ENCODE data around the gene LCK. TPM values are rescaled to one million over a fixed set of nuclear protein-coding genes. Genes with fewer than 3 reads are reported as not detected.
A peak's percentile ranks its signal among the peaks of the same experiment; 100 is the strongest.

Gene LCK
- total and polyA plus RNA-seq, 9 of the 15 experiments (the other 6 are each of a cell fraction or from before 2014, with no cell fraction given), result 0.04 to 0.47 (median 0.13) TPM; not detected in 6

DNA sequence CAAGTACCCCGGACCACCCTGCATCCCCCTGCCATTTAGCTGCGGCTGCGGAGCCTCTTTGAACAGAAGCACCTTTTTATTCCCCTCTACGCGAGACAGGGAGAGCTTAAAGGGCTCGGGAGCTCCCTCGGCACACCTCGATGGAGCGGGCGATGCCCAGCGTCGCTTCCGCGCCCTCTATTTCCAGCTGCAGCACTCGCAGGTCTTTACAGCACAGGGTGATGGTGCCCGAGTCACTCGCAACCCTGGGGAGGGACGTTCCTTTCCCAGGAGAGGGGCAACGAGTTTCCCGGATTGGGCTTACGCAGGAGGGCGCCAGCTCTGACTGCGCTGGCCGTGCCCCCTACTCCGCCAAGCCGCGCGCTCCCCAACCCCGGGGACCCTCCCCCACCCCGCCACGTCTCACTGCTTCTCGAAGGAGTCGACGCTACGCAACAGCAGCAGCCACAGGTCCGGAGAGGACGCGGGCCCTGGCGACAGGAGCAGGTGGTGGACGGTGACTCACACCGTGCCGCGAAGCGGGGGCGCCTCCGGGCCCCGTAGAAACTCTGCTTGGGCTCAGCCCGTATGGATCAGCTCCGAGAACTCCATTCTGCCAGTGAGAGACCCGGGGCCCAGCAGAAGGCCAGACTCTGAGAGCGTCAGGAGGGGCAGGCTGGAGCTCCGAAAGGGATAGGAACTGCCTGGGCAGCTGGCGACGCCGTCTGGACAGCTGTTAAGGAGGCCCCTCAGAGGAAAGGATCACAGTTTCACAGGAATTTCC lies 9.9 kb upstream of the LCK start:
- intact Hi-C loops (cut with micrococcal nuclease) (no loop called here), in situ Hi-C loops (cut with MboI) (no loop called here)
- H3K4me3 ChIP-seq, result no peak overlapping the region
- H4K20me1 ChIP-seq (replicated peaks; ENCODE audit: control insufficient read depth, insufficient read depth, low read length), result no peaks in the 10 kb centered on the region
- ChIA-PET CTCF (ENCODE audit: low intra/inter-chr PET ratio) (no interaction called here), POLR2A (interaction anchor here (0.7 to 1.3 kb wide), 4 partner anchors 9 to 51 kb away, joined by 3 to 6 read pairs (median 4); no protein-coding TSS in a partner anchor)
- whole genome bisulfite sequencing (ENCODE audit: insufficient coverage, low coverage, missing lambda C conversion rate), result 55% methylated on average over 39 of the region's 55 CpGs
- FAIRE-seq (peak; percentile 48), DNase-seq (ENCODE audit: extremely low read depth in 1 of 4, low spot score in 3 of 4) (peak; percentile 64 to 67 (median 64)), ATAC-seq (peak; percentile 79)
- H3K9me1 ChIP-seq (ENCODE audit: control insufficient read depth, insufficient read depth, low read length), result no peaks in the 10 kb centered on the region
- no peaks in the 10 kb centered on the region for H3K9me3 ChIP-seq (replicated peaks; ENCODE audit: control insufficient read depth, insufficient read depth, low read depth, low read length)
- H3K36me3 ChIP-seq (ENCODE audit: control insufficient read depth, insufficient read depth, low read length), result no peaks in the 10 kb centered on the region
- H3K27me3 ChIP-seq (ENCODE audit: control insufficient read depth in 2 of 2, insufficient read depth in 2 of 2, low read length in 2 of 2), result no peaks in the 10 kb centered on the region
- BruUV-seq (replicated peaks), result no TSS peak
- H3K4me1 ChIP-seq (replicated peaks in 1 of 2; ENCODE audit: control insufficient read depth in 2 of 2, insufficient read depth in 2 of 2, low read length in 2 of 2), result peaks cover 15 to 21% of the 10 kb centered on the region in 2 experiments; a peak in 4 of 5 replicates
- H2AFZ ChIP-seq (ENCODE audit: low read depth, low read length), result peak overlapping the region; percentile 77
- H3K9ac ChIP-seq (ENCODE audit: insufficient read depth in 1 of 2, low read depth in 2 of 2, low read length in 2 of 2), result peak overlapping the region; percentile 24 to 65
- peak overlapping the region; percentile 32 for H3K4me2 ChIP-seq (ENCODE audit: insufficient read depth, low read length)
- peak overlapping the region; percentile 12; the same call in 2 of the 3 replicates for H3K27ac ChIP-seq (ENCODE audit: extremely low read depth, low read depth, low read length)
- no peaks in the 10 kb centered on the region for H3K79me2 ChIP-seq (ENCODE audit: control insufficient read depth, insufficient read depth, low read length)
- TF ChIP-seq ARID2 (IDR thresholded peaks at IDR 0.05) (no peak), ZNF436 (CRISPR knock-in tag; IDR thresholded peaks at IDR 0.05) (no peak), CBFA2T2 (conservative IDR thresholded peaks at IDR 0.05) (peak; percentile 33), ELF2 (CRISPR knock-in tag; IDR thresholded peaks at IDR 0.05) (no peak), ZFP1 (CRISPR knock-in tag; IDR thresholded peaks at IDR 0.05) (no peak), CREM (IDR thresholded peaks at IDR 0.05; ENCODE audit: low read depth) (peak; percentile 40; the same call in 1 of the 2 replicates), ZNF699 (CRISPR knock-in tag; IDR thresholded peaks at IDR 0.05; ENCODE audit: insufficient replicate concordance) (no peak), ZNF75A (CRISPR knock-in tag; IDR thresholded peaks at IDR 0.05) (no peak), L3MBTL2 (IDR thresholded peaks at IDR 0.05) (peak; percentile 94), ZNF583 (CRISPR knock-in tag; IDR thresholded peaks at IDR 0.05) (no peak), STAT5A (IDR thresholded peaks at IDR 0.05; ENCODE audit: borderline replicate concordance, low read length) (no peak), JUN (IDR thresholded peaks at IDR 0.05; ENCODE audit: borderline replicate concordance, low read depth, low read length) (peak; percentile 72), JUN (CRISPR knock-in tag; IDR thresholded peaks at IDR 0.05; ENCODE audit: borderline replicate concordance) (no peak)
- TF ChIP-seq, protein P1, sequence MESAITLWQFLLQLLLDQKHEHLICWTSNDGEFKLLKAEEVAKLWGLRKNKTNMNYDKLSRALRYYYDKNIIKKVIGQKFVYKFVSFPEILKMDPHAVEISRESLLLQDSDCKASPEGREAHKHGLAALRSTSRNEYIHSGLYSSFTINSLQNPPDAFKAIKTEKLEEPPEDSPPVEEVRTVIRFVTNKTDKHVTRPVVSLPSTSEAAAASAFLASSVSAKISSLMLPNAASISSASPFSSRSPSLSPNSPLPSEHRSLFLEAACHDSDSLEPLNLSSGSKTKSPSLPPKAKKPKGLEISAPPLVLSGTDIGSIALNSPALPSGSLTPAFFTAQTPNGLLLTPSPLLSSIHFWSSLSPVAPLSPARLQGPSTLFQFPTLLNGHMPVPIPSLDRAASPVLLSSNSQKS (CRISPR knock-in tag; IDR thresholded peaks at IDR 0.05), result no peak
- TF ChIP-seq, protein P2, sequence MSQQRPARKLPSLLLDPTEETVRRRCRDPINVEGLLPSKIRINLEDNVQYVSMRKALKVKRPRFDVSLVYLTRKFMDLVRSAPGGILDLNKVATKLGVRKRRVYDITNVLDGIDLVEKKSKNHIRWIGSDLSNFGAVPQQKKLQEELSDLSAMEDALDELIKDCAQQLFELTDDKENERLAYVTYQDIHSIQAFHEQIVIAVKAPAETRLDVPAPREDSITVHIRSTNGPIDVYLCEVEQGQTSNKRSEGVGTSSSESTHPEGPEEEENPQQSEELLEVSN (IDR thresholded peaks at IDR 0.05; ENCODE audit: borderline replicate concordance in 1 of 2, extremely low read depth in 1 of 2, insufficient read depth in 1 of 2, insufficient read length in 1 of 2, low read depth in 1 of 2, low read length in 1 of 2, poor library complexity in 1 of 2, severe bottlenecking in 1 of 2), result peak; percentile 82 to 96
- TF ChIP-seq, protein P3, sequence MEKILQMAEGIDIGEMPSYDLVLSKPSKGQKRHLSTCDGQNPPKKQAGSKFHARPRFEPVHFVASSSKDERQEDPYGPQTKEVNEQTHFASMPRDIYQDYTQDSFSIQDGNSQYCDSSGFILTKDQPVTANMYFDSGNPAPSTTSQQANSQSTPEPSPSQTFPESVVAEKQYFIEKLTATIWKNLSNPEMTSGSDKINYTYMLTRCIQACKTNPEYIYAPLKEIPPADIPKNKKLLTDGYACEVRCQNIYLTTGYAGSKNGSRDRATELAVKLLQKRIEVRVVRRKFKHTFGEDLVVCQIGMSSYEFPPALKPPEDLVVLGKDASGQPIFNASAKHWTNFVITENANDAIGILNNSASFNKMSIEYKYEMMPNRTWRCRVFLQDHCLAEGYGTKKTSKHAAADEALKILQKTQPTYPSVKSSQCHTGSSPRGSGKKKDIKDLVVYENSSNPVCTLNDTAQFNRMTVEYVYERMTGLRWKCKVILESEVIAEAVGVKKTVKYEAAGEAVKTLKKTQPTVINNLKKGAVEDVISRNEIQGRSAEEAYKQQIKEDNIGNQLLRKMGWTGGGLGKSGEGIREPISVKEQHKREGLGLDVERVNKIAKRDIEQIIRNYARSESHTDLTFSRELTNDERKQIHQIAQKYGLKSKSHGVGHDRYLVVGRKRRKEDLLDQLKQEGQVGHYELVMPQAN (IDR thresholded peaks at IDR 0.05; ENCODE audit: borderline replicate concordance), result no peak
- TF ChIP-seq, protein P4, sequence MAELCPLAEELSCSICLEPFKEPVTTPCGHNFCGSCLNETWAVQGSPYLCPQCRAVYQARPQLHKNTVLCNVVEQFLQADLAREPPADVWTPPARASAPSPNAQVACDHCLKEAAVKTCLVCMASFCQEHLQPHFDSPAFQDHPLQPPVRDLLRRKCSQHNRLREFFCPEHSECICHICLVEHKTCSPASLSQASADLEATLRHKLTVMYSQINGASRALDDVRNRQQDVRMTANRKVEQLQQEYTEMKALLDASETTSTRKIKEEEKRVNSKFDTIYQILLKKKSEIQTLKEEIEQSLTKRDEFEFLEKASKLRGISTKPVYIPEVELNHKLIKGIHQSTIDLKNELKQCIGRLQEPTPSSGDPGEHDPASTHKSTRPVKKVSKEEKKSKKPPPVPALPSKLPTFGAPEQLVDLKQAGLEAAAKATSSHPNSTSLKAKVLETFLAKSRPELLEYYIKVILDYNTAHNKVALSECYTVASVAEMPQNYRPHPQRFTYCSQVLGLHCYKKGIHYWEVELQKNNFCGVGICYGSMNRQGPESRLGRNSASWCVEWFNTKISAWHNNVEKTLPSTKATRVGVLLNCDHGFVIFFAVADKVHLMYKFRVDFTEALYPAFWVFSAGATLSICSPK (IDR thresholded peaks at IDR 0.05; ENCODE audit: borderline replicate concordance), result no peak

All from K562 (cell line).